PC-3 (cell line): Measurements from ENCODE around the gene OR7A10. TPM values are rescaled to one million over a fixed set of nuclear protein-coding genes. Genes with fewer than 3 reads are reported as not detected.

Experiments used
- ATAC-seq: fragments of 200-7000 bp; cut with Tn5 transposase; 2 replicates; pipeline ENCODE4 v1.9.1; 2020; ENCODE audit warnings: mild to moderate bottlenecking, moderate library complexity
- BruUV-seq: library from RNA; stranded (reverse); fragments of 400-500 nt; replicated peaks from 2 replicates; lab custom pipeline; 2021; lab: Mats Ljungman, UMichigan
- CTCF ChIA-PET: fragments of 300-600 bp; sonication (Branson Sonifier 250); formaldehyde crosslinking; loops from one replicate; lab custom pipeline; 2022; ENCODE audit warnings: antibody characterized with exemption; lab: Charles Lee
- POLR2A ChIA-PET: fragments of 300-600 bp; sonication (Branson Sonifier 250); formaldehyde crosslinking; loops from one replicate; lab custom pipeline; 2022; ENCODE audit warnings: antibody characterized with exemption; ENCODE audit not compliant: unreplicated experiment; lab: Charles Lee
- DNase-seq: peaks from one replicate; pipeline ENCODE4 v3.0.0-alpha.2; 2015
- H2AFZ ChIP-seq: fragments of 300-600 bp; sonication (generic); 2 replicates; pipeline ENCODE4 v1.6.0; 2016; ENCODE audit warnings: antibody characterized with exemption, low read length
- H3F3A ChIP-seq: fragments of 300-600 bp; sonication (generic); one replicate; pipeline ENCODE4 v1.6.0; 2017; ENCODE audit warnings: antibody characterized with exemption, low read length, control low read depth, mild to moderate bottlenecking; ENCODE audit not compliant: unreplicated experiment
- H3K27ac ChIP-seq: fragments of 300-600 bp; sonication (generic); 2 replicates; pipeline ENCODE4 v1.5.1; 2016; ENCODE audit warnings: mild to moderate bottlenecking, low read length
- H3K27me3 ChIP-seq: fragments of 300-600 bp; sonication (generic); 2 replicates; pipeline ENCODE4 v1.6.1; 2016; ENCODE audit warnings: low read length, mixed read lengths
- H3K36me3 ChIP-seq: fragments of 300-600 bp; sonication (generic); 2 replicates; pipeline ENCODE4 v1.6.1; 2016; ENCODE audit warnings: low read depth, mixed run types, low read length, mixed read lengths
- H3K4me1 ChIP-seq: fragments of 300-600 bp; sonication (generic); 2 replicates; pipeline ENCODE4 v1.5.1; 2016; ENCODE audit warnings: low read length; ENCODE audit not compliant: insufficient read depth
- H3K4me2 ChIP-seq: fragments of 300-600 bp; sonication (generic); 2 replicates; pipeline ENCODE4 v1.6.0; 2016; ENCODE audit warnings: low read length
- H3K4me3 ChIP-seq: fragments of 300-600 bp; sonication (generic); 2 replicates; pipeline ENCODE4 v1.5.1; 2016; ENCODE audit warnings: mild to moderate bottlenecking, low read length, mixed read lengths
- H3K79me2 ChIP-seq: fragments of 300-600 bp; sonication (generic); 2 replicates; pipeline ENCODE4 v1.6.1; 2017; ENCODE audit warnings: low read length, mixed read lengths
- H3K9ac ChIP-seq: fragments of 300-600 bp; sonication (generic); 2 replicates; pipeline ENCODE4 v1.6.0; 2016; ENCODE audit warnings: mild to moderate bottlenecking, low read length
- H3K9me2 ChIP-seq: fragments of 300-600 bp; sonication (generic); replicated peaks from 2 replicates; pipeline ENCODE4 v1.6.1; 2016; ENCODE audit warnings: mixed run types, low read length, mixed read lengths
- H3K9me3 ChIP-seq: fragments of 300-600 bp; sonication (generic); 2 replicates; pipeline ENCODE4 v1.6.1; 2016; ENCODE audit warnings: low read length, mixed read lengths
- H4K20me1 ChIP-seq: fragments of 300-600 bp; sonication (generic); 2 replicates; pipeline ENCODE4 v1.6.1; 2016; ENCODE audit warnings: low read length, mixed read lengths
- EZH2 ChIP-seq: fragments of 300-600 bp; sonication (generic); IDR thresholded peaks from one replicate; pipeline ENCODE4 v1.6.1; 2017; ENCODE audit warnings: antibody characterized with exemption, mild to moderate bottlenecking, low read length; ENCODE audit not compliant: unreplicated experiment
- EZH2phosphoT487 ChIP-seq: fragments of 300-600 bp; sonication (generic); IDR thresholded peaks from 2 replicates; pipeline ENCODE4 v1.6.1; 2018; ENCODE audit warnings: mild to moderate bottlenecking, antibody characterized with exemption, low read length, borderline replicate concordance
- intact Hi-C: fragments of 100-400 bp; cut with micrococcal nuclease; formaldehyde crosslinking; loops from 2 replicates; pipeline ENCODE4 v1.9.0; 2023
- total RNA-seq: library from RNA; depleted of rRNA; stranded (reverse); fragments of >200 nt; gene quantifications from 2 replicates; pipeline ENCODE4 v1.2.3, GENCODE V29; 2014
- TF ChIP-seq, protein P1 (sequence below): fragments of 300-600 bp; sonication (generic); conservative IDR thresholded peaks from 2 replicates; pipeline ENCODE4 v1.5.1; 2017; ENCODE audit warnings: antibody characterized with exemption, low read depth, mild to moderate bottlenecking, low read length

The OR7A10 gene
- total RNA-seq, 1 experiment from 2014 or later = not detected

DNA sequence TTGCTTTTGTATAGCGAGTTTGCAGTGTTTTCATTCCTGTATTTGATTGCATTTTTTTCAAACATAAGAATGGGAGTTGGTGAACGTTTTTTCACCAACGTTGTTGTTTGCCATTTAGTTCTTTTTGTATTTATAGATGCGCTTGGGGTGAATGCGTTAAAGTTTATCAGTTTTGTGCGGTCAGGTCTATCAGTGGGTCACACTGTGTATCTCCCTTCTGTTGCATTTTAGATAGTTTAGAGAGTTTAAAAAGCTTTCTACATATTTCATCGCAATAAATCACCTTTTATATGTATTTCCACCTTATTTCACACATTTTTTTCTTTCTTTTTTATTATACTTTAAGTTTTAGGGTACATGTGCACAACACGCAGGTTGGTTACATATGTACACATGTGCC lies 30.1 kb downstream of the OR7A10 start:
- BruUV-seq = no TSS peak
- H2AFZ ChIP-seq = no peak overlapping the region
- no peaks in the 10 kb centered on the region for H3K36me3 ChIP-seq
- no peaks in the 10 kb centered on the region for H3K79me2 ChIP-seq
- DNase-seq (no peak), ATAC-seq (no peak)
- H3F3A ChIP-seq = no peaks in the 10 kb centered on the region
- H3K27ac ChIP-seq = no peak overlapping the region
- no peak overlapping the region for H3K9ac ChIP-seq
- ChIA-PET CTCF (no interaction called here), POLR2A (no interaction called here)
- intact Hi-C loops = no loop called here
- no peaks in the 10 kb centered on the region for H3K9me3 ChIP-seq
- H4K20me1 ChIP-seq = no peaks in the 10 kb centered on the region
- H3K27me3 ChIP-seq = peaks cover 30% of the 10 kb centered on the region
- no peaks in the 10 kb centered on the region for H3K4me1 ChIP-seq
- TF ChIP-seq EZH2 (no peak), EZH2phosphoT487 (no peak)
- TF ChIP-seq, protein P1, sequence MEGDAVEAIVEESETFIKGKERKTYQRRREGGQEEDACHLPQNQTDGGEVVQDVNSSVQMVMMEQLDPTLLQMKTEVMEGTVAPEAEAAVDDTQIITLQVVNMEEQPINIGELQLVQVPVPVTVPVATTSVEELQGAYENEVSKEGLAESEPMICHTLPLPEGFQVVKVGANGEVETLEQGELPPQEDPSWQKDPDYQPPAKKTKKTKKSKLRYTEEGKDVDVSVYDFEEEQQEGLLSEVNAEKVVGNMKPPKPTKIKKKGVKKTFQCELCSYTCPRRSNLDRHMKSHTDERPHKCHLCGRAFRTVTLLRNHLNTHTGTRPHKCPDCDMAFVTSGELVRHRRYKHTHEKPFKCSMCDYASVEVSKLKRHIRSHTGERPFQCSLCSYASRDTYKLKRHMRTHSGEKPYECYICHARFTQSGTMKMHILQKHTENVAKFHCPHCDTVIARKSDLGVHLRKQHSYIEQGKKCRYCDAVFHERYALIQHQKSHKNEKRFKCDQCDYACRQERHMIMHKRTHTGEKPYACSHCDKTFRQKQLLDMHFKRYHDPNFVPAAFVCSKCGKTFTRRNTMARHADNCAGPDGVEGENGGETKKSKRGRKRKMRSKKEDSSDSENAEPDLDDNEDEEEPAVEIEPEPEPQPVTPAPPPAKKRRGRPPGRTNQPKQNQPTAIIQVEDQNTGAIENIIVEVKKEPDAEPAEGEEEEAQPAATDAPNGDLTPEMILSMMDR = no peak
- H3K4me2 ChIP-seq = no peak overlapping the region
- no peak overlapping the region for H3K4me3 ChIP-seq
- no peaks in the 10 kb centered on the region for H3K9me2 ChIP-seq

DNA sequence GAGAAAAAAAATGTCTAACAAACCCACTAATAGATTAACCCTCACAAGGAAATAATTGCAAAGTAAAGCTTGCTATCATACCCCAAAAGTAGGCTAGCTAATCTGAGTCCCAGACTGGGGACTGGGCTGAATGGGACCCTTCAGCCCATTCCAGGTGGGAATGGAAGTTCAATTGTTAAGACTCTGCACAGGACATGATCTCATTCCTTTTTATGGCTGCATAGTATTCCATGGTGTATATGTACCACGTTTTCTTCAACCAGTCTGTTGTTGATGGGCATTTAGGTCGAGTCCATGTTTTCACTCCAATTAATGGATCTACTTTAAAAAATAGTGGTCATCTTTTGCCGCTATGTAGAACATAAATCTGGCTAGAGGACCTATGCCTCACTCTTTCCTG lies 31.7 kb downstream of the OR7A10 start:
- Histone ChIP-seq H3K4me2 (no peak overlapping the region), H3K27me3 (peaks cover 25% of the 10 kb centered on the region), H3F3A (no peaks in the 10 kb centered on the region), H3K79me2 (no peaks in the 10 kb centered on the region), H2AFZ (no peak overlapping the region), H3K9me3 (no peaks in the 10 kb centered on the region), H3K36me3 (no peaks in the 10 kb centered on the region), H4K20me1 (no peaks in the 10 kb centered on the region), H3K27ac (no peak overlapping the region), H3K9ac (no peak overlapping the region), H3K4me1 (no peaks in the 10 kb centered on the region), H3K9me2 (no peaks in the 10 kb centered on the region), H3K4me3 (no peak overlapping the region)
- CTCF ChIA-PET = no interaction called here
- TF ChIP-seq, protein P1 = no peak
- no peak for TF ChIP-seq EZH2phosphoT487
- no peak for TF ChIP-seq EZH2
- intact Hi-C loops = no loop called here
- POLR2A ChIA-PET = no interaction called here
- BruUV-seq = no TSS peak
- DNase-seq (no peak), ATAC-seq (no peak)

DNA sequence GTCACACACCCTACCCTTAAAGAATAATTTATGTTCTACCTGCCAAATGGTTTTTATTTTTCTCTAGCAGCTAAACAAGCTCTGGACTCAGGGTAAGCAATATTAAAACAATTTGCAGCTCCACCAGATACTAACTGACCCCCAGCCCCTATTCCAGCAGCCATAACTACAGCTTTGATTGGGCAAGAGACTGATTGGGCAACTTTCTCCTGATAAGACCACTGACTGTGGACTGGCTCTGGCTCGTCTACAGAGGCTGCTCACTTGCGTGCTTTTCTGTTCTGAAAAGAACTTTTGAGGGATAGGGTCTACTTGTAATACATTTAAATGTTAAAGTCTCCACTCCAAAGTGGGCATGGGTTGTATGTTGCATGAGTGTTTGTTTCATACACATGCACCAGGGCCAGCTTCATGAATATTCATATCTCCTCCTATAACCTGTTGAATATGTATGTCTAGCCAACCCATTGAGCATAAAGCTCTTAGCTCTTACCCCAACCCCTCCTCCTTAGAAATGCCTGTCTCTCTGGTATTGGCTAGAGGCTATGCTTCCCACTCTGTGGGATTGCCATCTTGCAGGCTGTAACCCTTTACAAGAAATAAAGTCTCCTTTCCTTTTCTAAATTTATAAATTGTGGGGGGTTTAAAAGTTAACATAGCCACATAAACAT lies 33.6 kb downstream of the OR7A10 start:
- H3K4me3 ChIP-seq = no peak overlapping the region
- POLR2A ChIA-PET = no interaction called here
- H3K9me3 ChIP-seq = no peaks in the 10 kb centered on the region
- ATAC-seq (no peak), DNase-seq (no peak)
- no peaks in the 10 kb centered on the region for H4K20me1 ChIP-seq
- BruUV-seq = no TSS peak
- no peaks in the 10 kb centered on the region for H3K9me2 ChIP-seq
- H3K27me3 ChIP-seq = peaks cover 10% of the 10 kb centered on the region
- no peaks in the 10 kb centered on the region for H3K79me2 ChIP-seq
- H3K9ac ChIP-seq = no peak overlapping the region
- H3K4me1 ChIP-seq = no peaks in the 10 kb centered on the region
- H3K36me3 ChIP-seq = no peaks in the 10 kb centered on the region
- H2AFZ ChIP-seq = no peak overlapping the region
- intact Hi-C loops = no loop called here
- H3F3A ChIP-seq = no peaks in the 10 kb centered on the region
- no peak overlapping the region for H3K27ac ChIP-seq
- CTCF ChIA-PET = no interaction called here
- no peak for TF ChIP-seq EZH2phosphoT487
- TF ChIP-seq, protein P1 = no peak
- TF ChIP-seq EZH2 = no peak
- H3K4me2 ChIP-seq = no peak overlapping the region
